Measurements from ENCODE around the gene FOXN1. TPM values are rescaled to one million over a fixed set of nuclear protein-coding genes. Genes with fewer than 3 reads are reported as not detected.

FOXN1 gene
- total RNA-seq, 2 donors from 2014 or later, result not detected

DNA sequence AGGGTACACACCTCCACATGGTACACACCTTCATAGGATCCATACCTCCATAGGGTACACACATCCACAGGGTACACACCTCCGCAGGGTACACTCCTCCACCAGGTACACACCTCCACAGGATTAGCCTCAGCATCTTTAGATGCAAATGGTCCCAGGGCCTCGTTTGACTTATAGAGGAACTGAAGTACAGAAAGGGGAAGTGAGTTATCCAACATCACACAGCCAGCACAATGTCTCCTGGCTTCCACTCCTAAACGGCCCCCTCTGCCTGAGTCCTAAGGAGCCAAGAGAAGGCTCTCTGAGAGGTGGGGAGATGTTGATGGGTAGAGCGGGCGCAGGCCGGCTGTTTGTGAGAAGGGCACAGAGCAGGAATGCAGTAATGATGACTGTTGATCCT, 12.0 kb downstream of the FOXN1 start:
- Mint-ChIP-seq H3K36me3 (ENCODE audit: low read depth) (no peaks in the 10 kb centered on the region), H3K27ac (no peak overlapping the region), H3K27me3 (ENCODE audit: insufficient read depth) (peaks cover 23% of the 10 kb centered on the region), H3K4me1 (no peaks in the 10 kb centered on the region), H3K9me3 (peaks cover 9% of the 10 kb centered on the region), H3K4me3 (no peak overlapping the region)
- TF ChIP-seq, protein P1, sequence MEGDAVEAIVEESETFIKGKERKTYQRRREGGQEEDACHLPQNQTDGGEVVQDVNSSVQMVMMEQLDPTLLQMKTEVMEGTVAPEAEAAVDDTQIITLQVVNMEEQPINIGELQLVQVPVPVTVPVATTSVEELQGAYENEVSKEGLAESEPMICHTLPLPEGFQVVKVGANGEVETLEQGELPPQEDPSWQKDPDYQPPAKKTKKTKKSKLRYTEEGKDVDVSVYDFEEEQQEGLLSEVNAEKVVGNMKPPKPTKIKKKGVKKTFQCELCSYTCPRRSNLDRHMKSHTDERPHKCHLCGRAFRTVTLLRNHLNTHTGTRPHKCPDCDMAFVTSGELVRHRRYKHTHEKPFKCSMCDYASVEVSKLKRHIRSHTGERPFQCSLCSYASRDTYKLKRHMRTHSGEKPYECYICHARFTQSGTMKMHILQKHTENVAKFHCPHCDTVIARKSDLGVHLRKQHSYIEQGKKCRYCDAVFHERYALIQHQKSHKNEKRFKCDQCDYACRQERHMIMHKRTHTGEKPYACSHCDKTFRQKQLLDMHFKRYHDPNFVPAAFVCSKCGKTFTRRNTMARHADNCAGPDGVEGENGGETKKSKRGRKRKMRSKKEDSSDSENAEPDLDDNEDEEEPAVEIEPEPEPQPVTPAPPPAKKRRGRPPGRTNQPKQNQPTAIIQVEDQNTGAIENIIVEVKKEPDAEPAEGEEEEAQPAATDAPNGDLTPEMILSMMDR (conservative IDR thresholded peaks at IDR 0.05), result no peak
- WGBS, 2 experiments (ENCODE audit: insufficient coverage in 1 of 2, insufficient read length in 1 of 2), result 80% methylated on average over 6 of the region's 6 CpGs; no CpG with 5 or more reads in 1 of the 2 experiments
- Histone ChIP-seq H3K27me3 (ENCODE audit: control insufficient read depth, insufficient read depth, low read length, poor library complexity, severe bottlenecking) (peaks cover 14% of the 10 kb centered on the region), H3K9ac (ENCODE audit: extremely low read depth, low read length, poor library complexity, severe bottlenecking) (no peak overlapping the region), H3K4me1 (ENCODE audit: control insufficient read depth, insufficient read depth, low read length) (no peaks in the 10 kb centered on the region), H3K4me3 (ENCODE audit: low read length) (no peak overlapping the region), H3K36me3 (ENCODE audit: control insufficient read depth, insufficient read depth, low read length) (no peaks in the 10 kb centered on the region), H3K27ac (ENCODE audit: low read depth, low read length) (no peak overlapping the region), H3K9me3 (ENCODE audit: control insufficient read depth, low read length) (peaks cover 4% of the 10 kb centered on the region)
- no peak for DNase-seq

DNA sequence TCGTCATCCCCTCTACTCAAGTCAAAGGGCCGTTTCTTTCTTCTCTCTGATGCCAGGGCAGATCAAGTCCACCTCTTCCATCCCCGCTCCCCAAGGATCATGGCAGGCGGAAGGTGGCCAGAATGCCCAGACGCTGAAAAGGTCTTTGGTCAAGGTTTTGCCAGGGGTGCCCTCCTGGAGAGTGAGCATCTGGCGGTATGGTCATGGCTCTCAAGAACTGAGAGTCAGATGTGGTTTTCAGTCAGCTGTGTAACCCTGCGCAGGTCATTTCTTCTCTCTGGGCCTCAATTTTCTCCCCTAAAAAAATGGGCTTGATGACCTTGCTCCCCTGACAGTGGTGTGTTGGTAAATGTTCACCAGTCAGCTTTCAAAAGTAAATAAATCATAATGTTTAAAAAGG, 12.4 kb downstream of the FOXN1 start:
- no peak overlapping the region for H3K4me3 Mint-ChIP-seq
- peaks cover 4% of the 10 kb centered on the region for H3K9me3 ChIP-seq (ENCODE audit: control insufficient read depth, low read length)
- H3K36me3 Mint-ChIP-seq (ENCODE audit: low read depth), result no peaks in the 10 kb centered on the region

GRCh38 chr17:28519236-28519635, 13.1 kb downstream of the FOXN1 start:
- H3K36me3 Mint-ChIP-seq (ENCODE audit: low read depth), result no peaks in the 10 kb centered on the region
- no peak overlapping the region for H3K4me3 Mint-ChIP-seq
- TF ChIP-seq, protein P1 (conservative IDR thresholded peaks at IDR 0.05), result no peak
- H3K9ac ChIP-seq (ENCODE audit: extremely low read depth, low read length, poor library complexity, severe bottlenecking), result no peak overlapping the region
- peaks cover 4% of the 10 kb centered on the region for H3K9me3 ChIP-seq (ENCODE audit: control insufficient read depth, low read length)
- peaks cover 18% of the 10 kb centered on the region for H3K27me3 Mint-ChIP-seq (ENCODE audit: insufficient read depth)
- 83 to 95% methylated on average over 4 to 5 of the region's 5 CpGs for WGBS, 2 experiments (ENCODE audit: insufficient coverage in 1 of 2, insufficient read length in 1 of 2)
- no peak overlapping the region for H3K27ac Mint-ChIP-seq
- H3K9me3 Mint-ChIP-seq, result peaks cover 9% of the 10 kb centered on the region
- DNase-seq, result no peak
- H3K4me1 ChIP-seq (ENCODE audit: control insufficient read depth, insufficient read depth, low read length), result no peaks in the 10 kb centered on the region
- no peak overlapping the region for H3K4me3 ChIP-seq (ENCODE audit: low read length)
- H3K27ac ChIP-seq (ENCODE audit: low read depth, low read length), result no peak overlapping the region
- no peaks in the 10 kb centered on the region for H3K4me1 Mint-ChIP-seq
- peaks cover 13% of the 10 kb centered on the region for H3K27me3 ChIP-seq (ENCODE audit: control insufficient read depth, insufficient read depth, low read length, poor library complexity, severe bottlenecking)
- no peaks in the 10 kb centered on the region for H3K36me3 ChIP-seq (ENCODE audit: control insufficient read depth, insufficient read depth, low read length)

More for the DNA sequence above, 12.4 kb downstream of the FOXN1 start:
- no peaks in the 10 kb centered on the region for H3K4me1 ChIP-seq (ENCODE audit: control insufficient read depth, insufficient read depth, low read length)
- peaks cover 20% of the 10 kb centered on the region for H3K27me3 Mint-ChIP-seq (ENCODE audit: insufficient read depth)
- whole genome bisulfite sequencing, 2 experiments (ENCODE audit: insufficient coverage in 1 of 2, insufficient read length in 1 of 2), result 86 to 91% methylated on average over 6 to 7 of the region's 7 CpGs
- no peak overlapping the region for H3K9ac ChIP-seq (ENCODE audit: extremely low read depth, low read length, poor library complexity, severe bottlenecking)
- DNase-seq, result no peak
- TF ChIP-seq, protein P1 (conservative IDR thresholded peaks at IDR 0.05), result no peak
- no peaks in the 10 kb centered on the region for H3K4me1 Mint-ChIP-seq
- peaks cover 9% of the 10 kb centered on the region for H3K9me3 Mint-ChIP-seq
- no peak overlapping the region for H3K27ac Mint-ChIP-seq
- no peak overlapping the region for H3K27ac ChIP-seq (ENCODE audit: low read depth, low read length)
- H3K27me3 ChIP-seq (ENCODE audit: control insufficient read depth, insufficient read depth, low read length, poor library complexity, severe bottlenecking), result peaks cover 14% of the 10 kb centered on the region
- no peaks in the 10 kb centered on the region for H3K36me3 ChIP-seq (ENCODE audit: control insufficient read depth, insufficient read depth, low read length)
- no peak overlapping the region for H3K4me3 ChIP-seq (ENCODE audit: low read length)
